Esophagus muscularis mucosa (tissue), 4 donors: ENCODE measurements around the gene IFNK. TPM values are rescaled to one million over a fixed set of nuclear protein-coding genes. Genes with fewer than 3 reads are reported as not detected.

Source experiments
- DNase-seq: peaks from one replicate; pipeline ENCODE4 v3.0.0-alpha.2; 2017; ENCODE audit errors: extremely low spot score
- H3K27ac ChIP-seq, 4 donors: fragments of 200-600 bp; sonication (generic); replicated peaks in 1 of 4; 1 replicate in 3 of 4; 2 replicates in 1 of 4; pipeline ENCODE4 v1.5.1; 2016 to 2019; ENCODE audit warnings: mild to moderate bottlenecking in 1 of 4
- H3K27me3 ChIP-seq, 4 donors: fragments of 200-600 bp; sonication (generic); one replicate each; pipeline versions ENCODE4 v1.5.1 to v1.6.0; 2016 to 2019
- H3K36me3 ChIP-seq, 4 donors: fragments of 200-600 bp; sonication (generic); one replicate each; pipeline ENCODE4 v1.5.1; 2016 to 2019
- H3K4me1 ChIP-seq, 4 donors: fragments of 200-600 bp; sonication (generic); one replicate each; pipeline ENCODE4 v1.5.1; 2016 to 2019
- H3K4me3 ChIP-seq, 4 donors: fragments of 200-600 bp; sonication (generic); 1 replicate in 2 of 4; 2 replicates in 2 of 4; pipeline ENCODE4 v1.5.1; 2016 to 2019; ENCODE audit warnings: mild to moderate bottlenecking in 4 of 4, moderate library complexity in 1 of 4
- H3K9me3 ChIP-seq, 4 donors: fragments of 200-600 bp; sonication (generic); 1 replicate in 3 of 4; 2 replicates in 1 of 4; pipeline ENCODE4 v1.5.1; 2016 to 2019
- EP300 ChIP-seq: sonication (generic); formaldehyde crosslinking; IDR thresholded peaks from one replicate; pipeline ENCODE4 v1.6.1; 2017; ENCODE audit warnings: antibody characterized with exemption
- POLR2A ChIP-seq: fragments of 450-650 bp; IDR thresholded peaks from one replicate; pipeline ENCODE4 v1.6.1; 2017; ENCODE audit warnings: antibody characterized with exemption, moderate library complexity, mild to moderate bottlenecking, low read depth
- POLR2AphosphoS5 ChIP-seq, 2 donors: sonication (generic); formaldehyde crosslinking; IDR thresholded peaks; one replicate each; pipeline ENCODE4 v1.6.1; 2017; ENCODE audit warnings: antibody characterized with exemption in 2 of 2
- WGBS: methylation state at CpG from one replicate; pipeline ENCODE4 v1.1.5; 2018; 5-methylcytosine and 5-hydroxymethylcytosine counted together
- intact Hi-C: fragments of 100-400 bp; cut with DNase I; formaldehyde crosslinking; loops from one replicate; pipeline ENCODE4 v1.15.1; 2023
- total RNA-seq, 4 donors: library from RNA; depleted of rRNA; stranded (reverse); fragments of >200 nt; gene quantifications; one replicate each; pipeline versions ENCODE4 v1.1.0 to v1.2.1, GENCODE V29; 2016
- TF ChIP-seq, protein P1 (sequence below), 3 experiments: fragments of 200-600 bp in 2 of 3; fragments of 450-650 bp in 1 of 3; sonication (generic) in 2 of 3; IDR thresholded peaks; one replicate each; pipeline ENCODE4 v1.5.1; 2017 to 2019; ENCODE audit warnings: antibody characterized with exemption in 3 of 3, mild to moderate bottlenecking in 2 of 3, moderate library complexity in 1 of 3

The IFNK gene
- total RNA-seq, 4 donors from 2014 or later = not detected

DNA sequence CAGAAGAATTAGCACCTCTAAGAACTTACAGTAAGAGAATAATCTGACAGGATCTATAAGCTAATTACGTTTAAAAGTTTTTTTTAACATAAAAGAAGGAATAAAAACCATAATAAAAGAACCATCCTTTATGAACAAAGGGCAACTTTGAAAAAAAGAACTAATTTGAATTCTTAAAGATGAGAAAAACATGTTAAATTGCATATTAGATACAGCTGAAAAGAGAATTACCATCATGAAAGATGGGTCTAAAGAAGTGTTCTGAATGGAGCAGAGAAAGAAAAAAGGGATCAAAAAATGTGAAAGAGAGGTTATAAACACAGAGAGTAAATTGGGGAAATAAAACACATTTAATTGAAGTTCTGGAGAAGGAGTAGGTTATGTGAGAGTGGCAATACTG lies 45.8 kb upstream of the IFNK start:
- TF ChIP-seq POLR2AphosphoS5 (IDR thresholded peaks at IDR 0.05) (no peak), POLR2A (no peak)
- TF ChIP-seq, protein P1, sequence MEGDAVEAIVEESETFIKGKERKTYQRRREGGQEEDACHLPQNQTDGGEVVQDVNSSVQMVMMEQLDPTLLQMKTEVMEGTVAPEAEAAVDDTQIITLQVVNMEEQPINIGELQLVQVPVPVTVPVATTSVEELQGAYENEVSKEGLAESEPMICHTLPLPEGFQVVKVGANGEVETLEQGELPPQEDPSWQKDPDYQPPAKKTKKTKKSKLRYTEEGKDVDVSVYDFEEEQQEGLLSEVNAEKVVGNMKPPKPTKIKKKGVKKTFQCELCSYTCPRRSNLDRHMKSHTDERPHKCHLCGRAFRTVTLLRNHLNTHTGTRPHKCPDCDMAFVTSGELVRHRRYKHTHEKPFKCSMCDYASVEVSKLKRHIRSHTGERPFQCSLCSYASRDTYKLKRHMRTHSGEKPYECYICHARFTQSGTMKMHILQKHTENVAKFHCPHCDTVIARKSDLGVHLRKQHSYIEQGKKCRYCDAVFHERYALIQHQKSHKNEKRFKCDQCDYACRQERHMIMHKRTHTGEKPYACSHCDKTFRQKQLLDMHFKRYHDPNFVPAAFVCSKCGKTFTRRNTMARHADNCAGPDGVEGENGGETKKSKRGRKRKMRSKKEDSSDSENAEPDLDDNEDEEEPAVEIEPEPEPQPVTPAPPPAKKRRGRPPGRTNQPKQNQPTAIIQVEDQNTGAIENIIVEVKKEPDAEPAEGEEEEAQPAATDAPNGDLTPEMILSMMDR (IDR thresholded peaks at IDR 0.05) = no peak
- Histone ChIP-seq H3K9me3 (peaks cover 0 to 6% (median 0%) of the 10 kb centered on the region in 4 donors), H3K4me3 (no peak overlapping the region), H3K27ac (no peak overlapping the region), H3K4me1 (peaks cover 4 to 8% (median 6%) of the 10 kb centered on the region in 4 donors), H3K36me3 (no peaks in the 10 kb centered on the region), H3K27me3 (no peaks in the 10 kb centered on the region)
- intact Hi-C loops = loop anchor here (10.0 kb wide), 1 partner anchor 46 kb away; the partner anchor contains the start of genes IFNK and MOB3B
- DNase-seq = no peak
- 89% methylated on average over 1 of the region's 1 CpG for WGBS

DNA sequence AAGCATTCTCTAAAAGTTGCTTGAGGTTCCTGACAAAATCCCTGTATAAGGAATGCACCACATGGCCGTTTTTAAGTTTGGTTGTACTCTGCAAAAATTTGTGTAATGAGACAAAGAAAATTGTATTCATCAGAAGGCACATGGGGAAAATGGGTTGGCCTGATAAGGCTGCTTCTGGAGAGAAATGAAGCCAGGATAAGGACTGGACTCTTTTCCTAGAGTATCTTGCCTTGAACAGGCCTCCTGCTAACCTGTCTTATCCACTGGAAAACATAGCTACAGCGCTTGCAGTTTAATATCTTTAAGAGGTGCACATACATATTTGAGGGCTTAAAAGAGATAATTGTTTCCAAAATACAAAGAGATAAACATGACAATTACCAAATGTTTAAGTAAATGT lies 41.4 kb upstream of the IFNK start:
- H3K4me1 ChIP-seq = peaks cover 0 to 7% (median 3%) of the 10 kb centered on the region in 4 donors
- no peaks in the 10 kb centered on the region for H3K36me3 ChIP-seq
- no peaks in the 10 kb centered on the region for H3K27me3 ChIP-seq
- DNase-seq = no peak
- intact Hi-C loops = no loop called here
- 87% methylated on average over 2 of the region's 2 CpGs for WGBS
- no peak overlapping the region for H3K27ac ChIP-seq
- peaks cover 0 to 6% (median 0%) of the 10 kb centered on the region in 4 donors for H3K9me3 ChIP-seq
- no peak overlapping the region for H3K4me3 ChIP-seq
- TF ChIP-seq POLR2AphosphoS5 (IDR thresholded peaks at IDR 0.05) = no peak
- TF ChIP-seq POLR2A = no peak
- TF ChIP-seq EP300 = no peak
- TF ChIP-seq, protein P1 (IDR thresholded peaks at IDR 0.05) = no peak

DNA sequence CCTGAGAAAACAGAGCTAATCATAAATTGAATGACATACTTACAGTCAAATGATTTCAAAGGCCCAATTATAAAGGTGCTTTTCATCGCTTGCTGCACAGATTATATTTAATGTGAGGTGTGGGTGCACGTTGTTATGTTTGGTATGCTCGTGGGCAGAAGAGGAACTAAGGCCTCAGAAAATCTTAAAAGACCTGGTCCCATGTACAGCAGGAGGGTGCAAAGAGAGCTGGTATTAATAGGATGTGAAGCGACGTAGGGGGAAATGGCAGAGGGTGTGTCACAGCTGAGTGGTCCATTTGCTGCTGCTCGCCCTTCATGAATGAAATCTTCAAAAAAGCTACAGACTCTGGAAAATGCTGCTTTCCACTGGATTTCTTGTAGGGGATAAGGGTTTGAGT lies 40.5 kb upstream of the IFNK start:
- 95% methylated on average over 6 of the region's 6 CpGs for WGBS
- Histone ChIP-seq H3K9me3 (peaks cover 0 to 6% (median 0%) of the 10 kb centered on the region in 4 donors), H3K36me3 (no peaks in the 10 kb centered on the region), H3K27ac (no peak overlapping the region), H3K4me1 (peaks cover 0 to 7% (median 3%) of the 10 kb centered on the region in 4 donors), H3K27me3 (no peaks in the 10 kb centered on the region), H3K4me3 (no peak overlapping the region)
- intact Hi-C loops = no loop called here
- no peak for DNase-seq
- TF ChIP-seq POLR2AphosphoS5 (IDR thresholded peaks at IDR 0.05) (no peak), EP300 (no peak), POLR2A (no peak)
- TF ChIP-seq, protein P1 (IDR thresholded peaks at IDR 0.05) = no peak

DNA sequence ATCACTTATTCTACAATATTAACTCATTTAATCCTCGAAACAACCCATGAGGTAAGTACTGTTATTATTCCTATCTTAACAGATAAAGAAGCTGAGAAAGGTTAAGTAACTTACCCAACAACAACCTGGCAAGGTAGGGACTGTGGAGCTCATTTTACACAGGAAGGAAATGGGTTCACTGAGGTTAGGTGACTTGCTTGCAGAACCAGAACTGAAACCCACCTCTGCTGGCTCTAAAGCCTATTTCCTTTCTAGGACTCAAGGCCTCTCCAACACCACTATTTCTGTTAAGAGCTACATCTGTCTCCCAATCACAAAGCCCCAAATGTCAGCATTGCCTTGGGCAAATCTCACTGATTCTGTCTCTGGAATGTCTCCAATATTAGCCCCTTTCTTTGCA lies 38.9 kb upstream of the IFNK start:
- Histone ChIP-seq H3K27ac (no peak overlapping the region), H3K27me3 (no peaks in the 10 kb centered on the region), H3K4me1 (peaks cover 0 to 7% (median 3%) of the 10 kb centered on the region in 4 donors), H3K4me3 (no peak overlapping the region), H3K36me3 (no peaks in the 10 kb centered on the region), H3K9me3 (no peaks in the 10 kb centered on the region)
- intact Hi-C loops = no loop called here
- TF ChIP-seq POLR2A (no peak), EP300 (no peak), POLR2AphosphoS5 (IDR thresholded peaks at IDR 0.05) (no peak)
- TF ChIP-seq, protein P1 (IDR thresholded peaks at IDR 0.05) = no peak
- DNase-seq = no peak
- WGBS = 100% methylated on average over 1 of the region's 1 CpG

DNA sequence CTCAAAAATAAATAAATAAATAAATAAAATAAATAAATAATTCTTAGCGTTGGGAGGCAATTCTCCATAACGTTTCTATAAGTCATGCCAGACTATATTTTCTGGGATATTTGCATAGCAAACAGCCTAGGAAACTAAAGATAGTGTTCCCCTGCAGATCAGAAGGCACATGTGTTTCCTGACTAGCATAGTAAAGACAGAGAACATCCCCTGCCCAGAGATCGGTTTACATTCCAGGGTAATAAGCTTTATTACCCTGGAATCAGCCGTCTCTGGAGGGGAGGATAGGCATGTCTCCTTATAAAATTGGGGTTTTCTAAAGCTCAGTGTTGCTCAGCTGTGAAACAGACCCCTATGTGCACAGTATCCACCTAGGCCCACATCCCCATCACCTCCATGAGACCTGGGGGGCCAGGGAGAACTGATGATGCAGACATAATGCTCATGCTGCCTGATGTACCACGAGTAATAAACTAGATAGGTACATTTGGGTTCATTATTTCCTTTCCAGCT lies 36.9 kb upstream of the IFNK start:
- Histone ChIP-seq H3K27me3 (no peaks in the 10 kb centered on the region), H3K4me3 (no peak overlapping the region), H3K36me3 (no peaks in the 10 kb centered on the region), H3K27ac (no peak overlapping the region), H3K4me1 (peaks cover 0 to 10% (median 3%) of the 10 kb centered on the region in 4 donors), H3K9me3 (no peaks in the 10 kb centered on the region)
- no peak for TF ChIP-seq POLR2AphosphoS5 (IDR thresholded peaks at IDR 0.05)
- no peak for TF ChIP-seq POLR2A
- TF ChIP-seq, protein P1 (IDR thresholded peaks at IDR 0.05) = no peak
- no peak for TF ChIP-seq EP300
- DNase-seq = no peak
- 57% methylated on average over 5 of the region's 5 CpGs for WGBS
- intact Hi-C loops = no loop called here
